ENCODE results near the gene DTX3.
"Not testable (repeated sequence)": the region's sequence is repeated elsewhere in the genome, so short reads cannot be mapped to it uniquely, and the experiment has no call there.

Gene DTX3

GRCh38 chr12:57614948-57615500 is 10.4 kb downstream of the DTX3 start:
- Mint-ChIP-seq H3K36me3 (ENCODE audit: low read depth) (peaks cover 47% of the 10 kb centered on the region), H3K9me3 (no peaks in the 10 kb centered on the region), H3K27me3 (ENCODE audit: low read depth) (peaks cover 47% of the 10 kb centered on the region), H3K27ac (no peak overlapping the region), H3K4me3 (peak overlapping the region in 2 of 3 experiments; percentile 17 to 25), H3K4me1 (peaks cover 20% of the 10 kb centered on the region)
- TF ChIP-seq, protein P1, sequence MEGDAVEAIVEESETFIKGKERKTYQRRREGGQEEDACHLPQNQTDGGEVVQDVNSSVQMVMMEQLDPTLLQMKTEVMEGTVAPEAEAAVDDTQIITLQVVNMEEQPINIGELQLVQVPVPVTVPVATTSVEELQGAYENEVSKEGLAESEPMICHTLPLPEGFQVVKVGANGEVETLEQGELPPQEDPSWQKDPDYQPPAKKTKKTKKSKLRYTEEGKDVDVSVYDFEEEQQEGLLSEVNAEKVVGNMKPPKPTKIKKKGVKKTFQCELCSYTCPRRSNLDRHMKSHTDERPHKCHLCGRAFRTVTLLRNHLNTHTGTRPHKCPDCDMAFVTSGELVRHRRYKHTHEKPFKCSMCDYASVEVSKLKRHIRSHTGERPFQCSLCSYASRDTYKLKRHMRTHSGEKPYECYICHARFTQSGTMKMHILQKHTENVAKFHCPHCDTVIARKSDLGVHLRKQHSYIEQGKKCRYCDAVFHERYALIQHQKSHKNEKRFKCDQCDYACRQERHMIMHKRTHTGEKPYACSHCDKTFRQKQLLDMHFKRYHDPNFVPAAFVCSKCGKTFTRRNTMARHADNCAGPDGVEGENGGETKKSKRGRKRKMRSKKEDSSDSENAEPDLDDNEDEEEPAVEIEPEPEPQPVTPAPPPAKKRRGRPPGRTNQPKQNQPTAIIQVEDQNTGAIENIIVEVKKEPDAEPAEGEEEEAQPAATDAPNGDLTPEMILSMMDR (IDR thresholded peaks at IDR 0.05; ENCODE audit: unreplicated experiment in 3 of 3) = no peak

GRCh38 chr12:57615637-57616036 is 11.0 kb downstream of the DTX3 start:
- H3K27ac Mint-ChIP-seq = no peak overlapping the region

GRCh38 chr12:57616383-57617101 is 11.9 kb downstream of the DTX3 start:
- TF ChIP-seq, protein P1 (IDR thresholded peaks at IDR 0.05; ENCODE audit: unreplicated experiment in 3 of 3) = no peak
- H3K36me3 Mint-ChIP-seq (ENCODE audit: low read depth) = peaks cover 51% of the 10 kb centered on the region
- H3K9me3 Mint-ChIP-seq = no peaks in the 10 kb centered on the region
- no peak overlapping the region for H3K27ac Mint-ChIP-seq
- peaks cover 62% of the 10 kb centered on the region for H3K27me3 Mint-ChIP-seq (ENCODE audit: low read depth)
- H3K4me1 Mint-ChIP-seq = peaks cover 25% of the 10 kb centered on the region
- no peak overlapping the region for H3K4me3 Mint-ChIP-seq

More at GRCh38 chr12:57615637-57616036, 11.0 kb downstream of the DTX3 start:
- TF ChIP-seq, protein P1 (IDR thresholded peaks at IDR 0.05; ENCODE audit: unreplicated experiment in 3 of 3) = no peak
- peaks cover 17% of the 10 kb centered on the region for H3K4me1 Mint-ChIP-seq
- H3K36me3 Mint-ChIP-seq (ENCODE audit: low read depth) = peaks cover 51% of the 10 kb centered on the region
- no peak overlapping the region for H3K4me3 Mint-ChIP-seq
- H3K27me3 Mint-ChIP-seq (ENCODE audit: low read depth) = peaks cover 53% of the 10 kb centered on the region
- no peaks in the 10 kb centered on the region for H3K9me3 Mint-ChIP-seq

DNA sequence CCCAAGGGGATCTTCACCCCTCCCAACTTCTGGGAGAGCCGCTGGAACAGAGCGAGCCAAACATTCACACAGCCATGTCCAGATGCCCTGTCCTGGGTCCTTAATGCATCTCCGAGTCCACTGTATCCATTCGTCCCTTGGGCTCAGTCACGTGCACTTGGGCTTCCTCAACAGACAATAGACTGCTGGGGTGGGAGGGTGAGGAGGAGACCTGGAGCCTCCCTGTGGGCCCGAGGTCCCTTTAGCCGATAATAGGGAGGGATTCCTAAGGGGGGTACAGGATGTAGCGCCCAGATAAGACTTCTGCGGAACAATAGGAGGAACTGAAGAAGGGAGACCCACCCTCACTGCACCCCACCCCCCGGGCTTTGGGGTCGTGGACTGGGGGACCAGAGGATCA is 13.3 kb downstream of the DTX3 start:
- peaks cover 55% of the 10 kb centered on the region for H3K36me3 Mint-ChIP-seq (ENCODE audit: low read depth)

DNA sequence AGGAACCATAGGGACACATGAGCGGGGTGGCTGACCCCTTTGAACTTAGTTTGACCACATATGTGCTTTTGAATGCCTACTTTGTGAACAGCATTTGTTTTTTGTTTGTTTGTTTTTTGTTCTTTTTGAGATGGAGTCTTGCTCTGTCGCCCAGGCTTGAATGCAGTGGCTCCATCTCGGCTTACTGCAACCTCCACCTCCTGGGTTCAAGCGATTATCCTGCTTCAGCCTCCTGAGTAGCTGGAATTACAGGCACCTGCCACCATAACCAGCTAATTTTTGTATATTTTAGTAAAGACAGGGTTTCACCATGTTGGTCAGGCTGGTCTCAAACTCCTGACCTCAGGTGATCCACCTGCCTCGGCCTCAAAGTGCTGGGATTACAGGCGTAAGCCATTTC is 13.8 kb downstream of the DTX3 start:
- not testable (repeated sequence) for H3K27ac Mint-ChIP-seq

More for the DNA sequence above, 13.3 kb downstream of the DTX3 start:
- Mint-ChIP-seq H3K4me1 (peaks cover 24% of the 10 kb centered on the region), H3K27me3 (ENCODE audit: low read depth) (peaks cover 76% of the 10 kb centered on the region), H3K4me3 (no peak overlapping the region), H3K27ac (no peak overlapping the region), H3K9me3 (no peaks in the 10 kb centered on the region)
- TF ChIP-seq, protein P1 (IDR thresholded peaks at IDR 0.05; ENCODE audit: unreplicated experiment in 3 of 3) = no peak

DNA sequence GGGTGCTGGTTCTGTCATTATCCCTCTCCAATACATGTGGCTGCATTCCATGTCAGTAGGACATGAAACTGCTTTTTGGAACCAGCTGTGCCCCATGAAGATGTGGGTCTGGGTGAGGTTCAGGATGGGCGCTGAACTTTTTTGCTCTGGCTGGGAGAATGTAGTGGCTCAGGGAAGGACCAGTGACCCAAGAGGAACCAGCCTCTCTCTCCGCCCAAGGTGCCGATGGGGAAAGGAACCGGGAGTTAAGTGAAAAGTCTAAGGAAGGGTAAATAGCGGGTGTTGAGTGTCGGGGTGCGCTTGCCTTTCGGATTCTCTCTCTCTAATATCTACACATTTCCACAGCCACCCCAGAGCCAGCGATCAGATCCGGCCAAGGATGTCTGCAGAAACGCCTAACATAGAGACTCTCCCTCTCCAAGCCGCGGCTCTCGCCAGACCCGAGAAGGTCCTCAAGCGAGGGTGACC is 14.4 kb downstream of the DTX3 start:
- Mint-ChIP-seq H3K4me1 (peaks cover 24% of the 10 kb centered on the region), H3K36me3 (ENCODE audit: low read depth) (peaks cover 53% of the 10 kb centered on the region), H3K4me3 (peak overlapping the region; percentile 52 to 73 (median 63)), H3K27ac (no peak overlapping the region), H3K27me3 (ENCODE audit: low read depth) (peaks cover 87% of the 10 kb centered on the region), H3K9me3 (no peaks in the 10 kb centered on the region)
- TF ChIP-seq, protein P1 (IDR thresholded peaks at IDR 0.05; ENCODE audit: unreplicated experiment in 3 of 3) = no peak

More for the DNA sequence above, 13.8 kb downstream of the DTX3 start:
- H3K36me3 Mint-ChIP-seq (ENCODE audit: low read depth) = peaks cover 55% of the 10 kb centered on the region
- H3K4me3 Mint-ChIP-seq, H3K9me3 Mint-ChIP-seq: not testable (repeated sequence)
- H3K4me1 Mint-ChIP-seq = peaks cover 24% of the 10 kb centered on the region
- H3K27me3 Mint-ChIP-seq (ENCODE audit: low read depth) = peaks cover 81% of the 10 kb centered on the region

Measured in nephron (organoid).